ENCODE results near the gene PCNT.

DNA sequence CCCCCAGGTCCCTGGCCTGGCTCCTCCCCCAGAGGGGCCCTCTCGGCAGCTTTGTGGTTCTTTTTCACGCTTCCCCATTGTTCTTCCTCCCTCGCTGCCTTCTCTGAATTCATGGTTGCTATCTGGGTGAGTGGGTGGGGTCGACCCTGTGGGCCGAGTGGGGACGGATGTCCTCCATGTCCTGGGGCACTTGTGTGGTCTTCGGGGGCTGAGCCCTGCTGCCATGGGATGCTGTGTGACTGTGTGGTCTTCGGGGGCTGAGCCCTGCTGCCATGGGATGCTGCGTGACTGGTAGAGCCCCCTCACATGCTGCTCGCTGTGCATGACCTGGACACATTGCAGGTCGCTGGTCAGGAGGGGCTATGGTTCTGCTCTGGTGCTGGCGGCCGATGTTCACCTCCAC is 113.1 kb downstream of the PCNT start:
- TF ChIP-seq, protein P1, sequence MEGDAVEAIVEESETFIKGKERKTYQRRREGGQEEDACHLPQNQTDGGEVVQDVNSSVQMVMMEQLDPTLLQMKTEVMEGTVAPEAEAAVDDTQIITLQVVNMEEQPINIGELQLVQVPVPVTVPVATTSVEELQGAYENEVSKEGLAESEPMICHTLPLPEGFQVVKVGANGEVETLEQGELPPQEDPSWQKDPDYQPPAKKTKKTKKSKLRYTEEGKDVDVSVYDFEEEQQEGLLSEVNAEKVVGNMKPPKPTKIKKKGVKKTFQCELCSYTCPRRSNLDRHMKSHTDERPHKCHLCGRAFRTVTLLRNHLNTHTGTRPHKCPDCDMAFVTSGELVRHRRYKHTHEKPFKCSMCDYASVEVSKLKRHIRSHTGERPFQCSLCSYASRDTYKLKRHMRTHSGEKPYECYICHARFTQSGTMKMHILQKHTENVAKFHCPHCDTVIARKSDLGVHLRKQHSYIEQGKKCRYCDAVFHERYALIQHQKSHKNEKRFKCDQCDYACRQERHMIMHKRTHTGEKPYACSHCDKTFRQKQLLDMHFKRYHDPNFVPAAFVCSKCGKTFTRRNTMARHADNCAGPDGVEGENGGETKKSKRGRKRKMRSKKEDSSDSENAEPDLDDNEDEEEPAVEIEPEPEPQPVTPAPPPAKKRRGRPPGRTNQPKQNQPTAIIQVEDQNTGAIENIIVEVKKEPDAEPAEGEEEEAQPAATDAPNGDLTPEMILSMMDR (IDR thresholded peaks at IDR 0.05) = no peak
- TF ChIP-seq ZFX (IDR thresholded peaks at IDR 0.05; ENCODE audit: borderline replicate concordance) = no peak

All from 22Rv1 (cell line).